GM12878 (cell line): ENCODE results near the gene SORBS2. TPM values are rescaled to one million over a fixed set of nuclear protein-coding genes. Genes with fewer than 3 reads are reported as not detected.

ENCODE experiments used
- ATAC-seq: fragments of 200-7000 bp; cut with Tn5 transposase; 3 replicates; pipeline ENCODE4 v1.9.1; 2020; ENCODE audit warnings: mild to moderate bottlenecking, moderate library complexity
- BruUV-seq: library from RNA; stranded (reverse); fragments of 400-500 nt; replicated peaks from 2 replicates; lab custom pipeline; 2021; lab: Mats Ljungman, UMichigan
- CTCF ChIA-PET: fragments of 300-600 bp; sonication (Branson Sonifier 250); formaldehyde crosslinking; extraction: SDS; loops from one replicate; lab custom pipeline; 2021; ENCODE audit warnings: inconsistent platforms; lab: Yijun Ruan, JAX
- POLR2A ChIA-PET: fragments of 350-600 bp; formaldehyde crosslinking; extraction: SDS; loops from one replicate; lab custom pipeline; 2021; ENCODE audit warnings: inconsistent platforms; lab: Charles Lee
- RAD21 ChIA-PET: fragments of 300-600 bp; sonication (Branson Sonifier 250); formaldehyde crosslinking; loops from one replicate; lab custom pipeline; 2023; ENCODE audit warnings: antibody characterized with exemption; ENCODE audit not compliant: unreplicated experiment; lab: Charles Lee
- SMC1A ChIA-PET: fragments of 300-600 bp; sonication (Branson Sonifier 250); formaldehyde crosslinking; loops from one replicate; lab custom pipeline; 2023; ENCODE audit not compliant: unreplicated experiment, uncharacterized antibody; lab: Charles Lee
- DNase-seq: peaks from one replicate; pipeline ENCODE4 v3.0.0-alpha.2; 2011; ENCODE audit warnings: low read depth, low spot score
- FAIRE-seq: peaks from 3 replicates; lab custom pipeline; 2011; peaks lifted over from hg19 to GRCh38; lab: Jason Lieb, UNC
- H2AFZ ChIP-seq: 2 replicates; pipeline ENCODE4 v1.6.0; 2011; ENCODE audit warnings: low read depth, low read length, control low read depth; ENCODE audit not compliant: control insufficient read depth
- H3K27ac ChIP-seq: 2 replicates; pipeline ENCODE4 v1.5.1; 2011; ENCODE audit warnings: control low read depth; ENCODE audit not compliant: control insufficient read depth, insufficient read depth
- H3K27me3 ChIP-seq, 2 experiments: replicated peaks in 1 of 2; 2 replicates each; pipeline versions ENCODE4 v1.6.0 to v1.6.1; 2011; ENCODE audit warnings: low read length in 1 of 2; ENCODE audit not compliant: control insufficient read depth in 2 of 2, insufficient read depth in 2 of 2
- H3K36me3 ChIP-seq, 2 experiments: 2 replicates each; pipeline ENCODE4 v1.5.1; 2011; ENCODE audit warnings: low read length in 1 of 2; ENCODE audit not compliant: control insufficient read depth in 2 of 2, insufficient read depth in 2 of 2
- H3K4me1 ChIP-seq: 2 replicates; pipeline ENCODE4 v1.6.1; 2011; ENCODE audit warnings: mild to moderate bottlenecking, low read length, moderate library complexity, mixed read lengths; ENCODE audit not compliant: control insufficient read depth, insufficient read depth
- H3K4me2 ChIP-seq: 2 replicates; pipeline ENCODE4 v1.6.0; 2011; ENCODE audit warnings: control low read depth; ENCODE audit not compliant: control insufficient read depth, insufficient read depth
- H3K4me3 ChIP-seq: fragments of 200-600 bp; sonication (generic); 2 replicates; pipeline ENCODE4 v1.5.1; 2016
- H3K79me2 ChIP-seq: 2 replicates; pipeline ENCODE4 v1.6.0; 2011; ENCODE audit warnings: low read length; ENCODE audit not compliant: control insufficient read depth, insufficient read depth
- H3K9ac ChIP-seq: 2 replicates; pipeline ENCODE4 v1.8.0; 2011; ENCODE audit warnings: low read length, control low read depth, mixed read lengths; ENCODE audit not compliant: control insufficient read depth, insufficient read depth
- H3K9me3 ChIP-seq: replicated peaks from 3 replicates; pipeline ENCODE4 v1.5.1; 2011; ENCODE audit warnings: mild to moderate bottlenecking, low read length; ENCODE audit not compliant: control insufficient read depth, insufficient read depth
- H4K20me1 ChIP-seq: 2 replicates; pipeline ENCODE4 v1.6.0; 2011; ENCODE audit not compliant: control insufficient read depth, insufficient read depth
- CHD1 ChIP-seq: IDR thresholded peaks from 2 replicates; pipeline ENCODE4 v1.6.1; 2012; ENCODE audit warnings: low read depth, low read length, improper control_type of control experiment
- ESRRA ChIP-seq: IDR thresholded peaks from 2 replicates; pipeline ENCODE4 v1.6.1; 2012; ENCODE audit warnings: mild to moderate bottlenecking, low read length, improper control_type of control experiment
- FOXM1 ChIP-seq: IDR thresholded peaks from 2 replicates; pipeline ENCODE4 v1.6.1; 2012; ENCODE audit warnings: low read depth, mild to moderate bottlenecking, inconsistent platforms, low read length, moderate library complexity
- HCFC1 ChIP-seq: fragments of 150-350 bp; IDR thresholded peaks from 2 replicates; pipeline ENCODE4 v1.6.1; 2014; ENCODE audit warnings: low read length
- IRF4 ChIP-seq: IDR thresholded peaks from 2 replicates; pipeline ENCODE4 v1.6.1; 2011; ENCODE audit warnings: low read depth, low read length
- LARP7 ChIP-seq: fragments of 450-650 bp; IDR thresholded peaks from 2 replicates; pipeline ENCODE4 v1.6.1; 2017; ENCODE audit warnings: mild to moderate bottlenecking
- MEF2B ChIP-seq: fragments of 450-650 bp; IDR thresholded peaks from 2 replicates; pipeline ENCODE4 v1.6.1; 2018; ENCODE audit warnings: mild to moderate bottlenecking, moderate library complexity; ENCODE audit not compliant: partially characterized antibody, poor library complexity, severe bottlenecking
- MTA3 ChIP-seq: IDR thresholded peaks from 2 replicates; pipeline ENCODE4 v1.6.1; 2012; ENCODE audit warnings: low read length, inconsistent platforms, borderline replicate concordance
- RAD21 ChIP-seq: IDR thresholded peaks from 2 replicates; pipeline ENCODE4 v1.6.1; 2011; ENCODE audit warnings: mild to moderate bottlenecking, low read depth, low read length, moderate library complexity; ENCODE audit not compliant: insufficient read depth
- RFX5 ChIP-seq: IDR thresholded peaks from 2 replicates; pipeline ENCODE4 v1.6.1; 2011; ENCODE audit warnings: low read depth, low read length, improper control_type of control experiment
- SMAD5 ChIP-seq: IDR thresholded peaks from 2 replicates; pipeline ENCODE4 v1.6.1; 2016; ENCODE audit warnings: antibody characterized with exemption, low read depth
- ZNF384 ChIP-seq: IDR thresholded peaks from 2 replicates; pipeline ENCODE4 v1.6.1; 2012; ENCODE audit warnings: low read depth, mild to moderate bottlenecking, low read length, improper control_type of control experiment, borderline replicate concordance
- WGBS: methylation state at CpG from one replicate; pipeline ENCODE4 v1.1.6; 2016; ENCODE audit warnings: low lambda C conversion rate; ENCODE audit not compliant: insufficient replicate concordance, insufficient coverage; ENCODE audit errors: missing lambda C conversion rate; 5-methylcytosine and 5-hydroxymethylcytosine counted together
- in situ Hi-C: fragments of 300-500 bp; cut with MboI; formaldehyde crosslinking; loops from 9 replicates; pipeline ENCODE4 v1.14.3; 2018; ENCODE audit warnings: mixed read lengths
- intact Hi-C: fragments of 100-400 bp; cut with micrococcal nuclease; formaldehyde crosslinking; loops from one replicate; pipeline ENCODE4 v1.14.2; 2022; ENCODE audit not compliant: unreplicated experiment
- polyA plus RNA-seq, 11 experiments: library from polyadenylated mRNA; depleted of rRNA in 4 of 11; unstranded in 6 of 11; stranded (reverse) in 5 of 11; fragments of >200 nt; fragmentation: Nextera tagmentation in 4 of 11; fragmentation: Illumina TruSeq in 1 of 11; extraction: Ambion mirVana in 4 of 11; extraction: Trizol in 1 of 11; gene quantifications; 1 replicate in 1 of 11; 2 replicates in 10 of 11; pipeline versions ENCODE4 v1.2.1 to v1.2.3, GENCODE V29; 2011 to 2016; ENCODE audit warnings: inconsistent platforms in 2 of 11, missing spikeins in 2 of 11, low read depth in 1 of 11
- total RNA-seq, 4 experiments: library from RNA; depleted of rRNA in 3 of 4; stranded (reverse); fragments of >200 nt in 3 of 4; fragmentation: Illumina TruSeq in 1 of 4; extraction: Trizol in 1 of 4; gene quantifications; 2 replicates each; pipeline versions ENCODE4 v1.2.1 to v1.2.3, GENCODE V29; 2013 to 2021
- TF ChIP-seq, protein P1 (sequence below): IDR thresholded peaks from 2 replicates; pipeline ENCODE4 v1.6.1; 2011; ENCODE audit warnings: mild to moderate bottlenecking, low read depth, low read length, moderate library complexity; ENCODE audit not compliant: insufficient replicate concordance
- TF ChIP-seq, protein P2 (sequence below): fragments of 450-650 bp; IDR thresholded peaks from 2 replicates; pipeline ENCODE4 v1.6.1; 2017; ENCODE audit warnings: antibody characterized with exemption, mild to moderate bottlenecking, moderate library complexity

SORBS2 gene
- total and polyA plus RNA-seq, 10 of the 15 experiments (the other 5 are each of a cell fraction or from before 2014, with no cell fraction given) = 0.06 to 3.0 (median 0.79) TPM

DNA sequence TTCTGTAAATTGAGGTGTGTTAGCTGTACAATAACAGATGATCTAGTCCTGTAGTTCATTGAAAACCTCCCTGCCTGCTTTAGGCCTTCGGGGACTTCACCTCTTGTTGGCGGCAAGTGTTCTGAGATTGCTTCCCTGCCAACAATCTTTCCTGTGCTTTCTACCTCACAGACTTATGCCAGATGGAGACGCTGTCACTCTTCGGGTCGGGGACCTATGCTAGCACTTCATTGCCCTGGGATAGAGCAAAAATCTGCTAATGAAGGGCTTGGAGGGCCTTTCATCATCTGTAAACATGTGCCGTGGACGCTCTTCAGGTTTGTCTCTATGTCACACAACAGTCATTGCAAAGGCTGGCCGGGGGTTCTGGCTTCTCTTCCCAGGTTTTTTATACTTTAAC, 272.0 kb downstream of the SORBS2 start:
- Histone ChIP-seq H3K27me3 (peaks cover 2 to 3% of the 10 kb centered on the region in 2 experiments), H3K4me2 (no peak overlapping the region), H3K9ac (no peak overlapping the region)
- ChIA-PET POLR2A (no interaction called here), CTCF (no interaction called here), RAD21 (no interaction called here)
- intact Hi-C loops = no loop called here
- DNase-seq = no peak
- 29% methylated on average over 8 of the region's 8 CpGs for WGBS
- FAIRE-seq = no peak
- no TSS peak for BruUV-seq
- TF ChIP-seq RAD21 = peak; percentile 24; the same call in 1 of the 2 replicates
- no peak for TF ChIP-seq FOXM1
- TF ChIP-seq MEF2B = no peak
- TF ChIP-seq, all 136 proteins: peak for 1
- H2AFZ ChIP-seq = no peak overlapping the region
- H3K27ac ChIP-seq = no peak overlapping the region
- H3K36me3 ChIP-seq = no peaks in the 10 kb centered on the region
- in situ Hi-C loops = no loop called here
- SMC1A ChIA-PET = no interaction called here
- H3K4me3 ChIP-seq = no peak overlapping the region
- no peaks in the 10 kb centered on the region for H4K20me1 ChIP-seq
- H3K79me2 ChIP-seq = no peaks in the 10 kb centered on the region
- H3K9me3 ChIP-seq = no peaks in the 10 kb centered on the region; the same call in 2 of the 3 replicates
- ATAC-seq = no peak
- no peaks in the 10 kb centered on the region for H3K4me1 ChIP-seq

DNA sequence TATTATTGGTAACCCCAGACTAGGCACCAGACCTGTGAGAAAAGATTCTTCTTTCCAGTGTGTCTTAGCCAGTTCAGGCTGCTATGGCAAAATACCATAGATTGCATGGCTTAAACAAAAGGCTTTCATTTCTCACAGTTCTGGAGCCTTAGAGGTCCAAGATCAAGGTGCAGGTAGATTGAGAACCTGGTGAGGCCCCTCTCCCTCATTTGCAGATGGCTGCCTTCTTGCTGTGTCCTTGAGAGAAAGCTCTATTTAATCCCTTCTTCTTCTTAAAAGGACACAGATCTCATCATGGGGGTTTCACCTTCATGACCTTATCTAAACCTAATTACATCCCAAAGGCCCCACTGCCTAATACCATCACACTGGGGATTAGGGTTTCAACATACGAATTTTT, 273.2 kb downstream of the SORBS2 start:
- H3K9me3 ChIP-seq = no peaks in the 10 kb centered on the region; the same call in 2 of the 3 replicates
- intact Hi-C loops (no loop called here), in situ Hi-C loops (no loop called here)
- ChIA-PET RAD21 (no interaction called here), SMC1A (interaction anchor here (1.3 kb wide), 1 partner anchor 14 kb away, joined by 4 read pairs; no protein-coding TSS in a partner anchor), CTCF (no interaction called here), POLR2A (no interaction called here)
- H3K4me2 ChIP-seq = no peak overlapping the region
- H3K27me3 ChIP-seq = peaks cover 4 to 6% of the 10 kb centered on the region in 2 experiments
- 5% methylated on average over 1 of the region's 1 CpG for WGBS
- H3K9ac ChIP-seq = no peak overlapping the region
- no TSS peak for BruUV-seq
- H4K20me1 ChIP-seq = no peaks in the 10 kb centered on the region
- H3K79me2 ChIP-seq = no peaks in the 10 kb centered on the region
- no peak overlapping the region for H2AFZ ChIP-seq
- DNase-seq (no peak), FAIRE-seq (no peak), ATAC-seq (no peak)
- H3K4me1 ChIP-seq = no peaks in the 10 kb centered on the region
- H3K36me3 ChIP-seq = no peaks in the 10 kb centered on the region
- H3K4me3 ChIP-seq = no peak overlapping the region
- H3K27ac ChIP-seq = no peak overlapping the region
- TF ChIP-seq MTA3 (no peak), SMAD5 (no peak), ESRRA (no peak), CHD1 (no peak), ZNF384 (no peak), HCFC1 (no peak), RFX5 (no peak), IRF4 (no peak), LARP7 (no peak)
- TF ChIP-seq, protein P1, sequence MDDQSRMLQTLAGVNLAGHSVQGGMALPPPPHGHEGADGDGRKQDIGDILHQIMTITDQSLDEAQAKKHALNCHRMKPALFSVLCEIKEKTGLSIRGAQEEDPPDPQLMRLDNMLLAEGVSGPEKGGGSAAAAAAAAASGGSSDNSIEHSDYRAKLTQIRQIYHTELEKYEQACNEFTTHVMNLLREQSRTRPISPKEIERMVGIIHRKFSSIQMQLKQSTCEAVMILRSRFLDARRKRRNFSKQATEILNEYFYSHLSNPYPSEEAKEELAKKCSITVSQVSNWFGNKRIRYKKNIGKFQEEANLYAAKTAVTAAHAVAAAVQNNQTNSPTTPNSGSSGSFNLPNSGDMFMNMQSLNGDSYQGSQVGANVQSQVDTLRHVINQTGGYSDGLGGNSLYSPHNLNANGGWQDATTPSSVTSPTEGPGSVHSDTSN = no peak
- TF ChIP-seq, protein P2, sequence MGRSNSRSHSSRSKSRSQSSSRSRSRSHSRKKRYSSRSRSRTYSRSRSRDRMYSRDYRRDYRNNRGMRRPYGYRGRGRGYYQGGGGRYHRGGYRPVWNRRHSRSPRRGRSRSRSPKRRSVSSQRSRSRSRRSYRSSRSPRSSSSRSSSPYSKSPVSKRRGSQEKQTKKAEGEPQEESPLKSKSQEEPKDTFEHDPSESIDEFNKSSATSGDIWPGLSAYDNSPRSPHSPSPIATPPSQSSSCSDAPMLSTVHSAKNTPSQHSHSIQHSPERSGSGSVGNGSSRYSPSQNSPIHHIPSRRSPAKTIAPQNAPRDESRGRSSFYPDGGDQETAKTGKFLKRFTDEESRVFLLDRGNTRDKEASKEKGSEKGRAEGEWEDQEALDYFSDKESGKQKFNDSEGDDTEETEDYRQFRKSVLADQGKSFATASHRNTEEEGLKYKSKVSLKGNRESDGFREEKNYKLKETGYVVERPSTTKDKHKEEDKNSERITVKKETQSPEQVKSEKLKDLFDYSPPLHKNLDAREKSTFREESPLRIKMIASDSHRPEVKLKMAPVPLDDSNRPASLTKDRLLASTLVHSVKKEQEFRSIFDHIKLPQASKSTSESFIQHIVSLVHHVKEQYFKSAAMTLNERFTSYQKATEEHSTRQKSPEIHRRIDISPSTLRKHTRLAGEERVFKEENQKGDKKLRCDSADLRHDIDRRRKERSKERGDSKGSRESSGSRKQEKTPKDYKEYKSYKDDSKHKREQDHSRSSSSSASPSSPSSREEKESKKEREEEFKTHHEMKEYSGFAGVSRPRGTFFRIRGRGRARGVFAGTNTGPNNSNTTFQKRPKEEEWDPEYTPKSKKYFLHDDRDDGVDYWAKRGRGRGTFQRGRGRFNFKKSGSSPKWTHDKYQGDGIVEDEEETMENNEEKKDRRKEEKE = no peak
